Nephron (organoid): ENCODE results near the gene ADPGK.
A peak's percentile ranks its signal among the peaks of the same experiment; 100 is the strongest.

Experiments
- H3K27ac Mint-ChIP-seq, 3 experiments: 2 replicates each; pipeline ENCODE4 v1.8.0; 2020; ENCODE audit warnings: mixed read lengths in 3 of 3, mild to moderate bottlenecking in 2 of 3, moderate library complexity in 1 of 3
- H3K27me3 Mint-ChIP-seq: 2 replicates; pipeline ENCODE4 v1.8.0; 2021; ENCODE audit warnings: low read depth, mild to moderate bottlenecking, moderate library complexity, mixed read lengths
- H3K36me3 Mint-ChIP-seq: 2 replicates; pipeline ENCODE4 v1.8.0; 2020; ENCODE audit warnings: low read depth, mixed read lengths
- H3K4me1 Mint-ChIP-seq: 2 replicates; pipeline ENCODE4 v1.8.0; 2020; ENCODE audit warnings: mixed read lengths
- H3K4me3 Mint-ChIP-seq, 3 experiments: 2 replicates each; pipeline ENCODE4 v1.8.0; 2020; ENCODE audit warnings: mild to moderate bottlenecking in 3 of 3, mixed read lengths in 3 of 3, moderate library complexity in 2 of 3
- H3K9me3 Mint-ChIP-seq: 2 replicates; pipeline ENCODE4 v1.8.0; 2020; ENCODE audit warnings: mixed read lengths
- TF ChIP-seq, protein P1 (sequence below), 3 experiments: fragments of 200-600 bp; sonication (generic); IDR thresholded peaks; one replicate each; pipeline ENCODE4 v1.5.0; 2021; ENCODE audit warnings: antibody characterized with exemption in 3 of 3; ENCODE audit not compliant: unreplicated experiment in 3 of 3

ADPGK gene

DNA sequence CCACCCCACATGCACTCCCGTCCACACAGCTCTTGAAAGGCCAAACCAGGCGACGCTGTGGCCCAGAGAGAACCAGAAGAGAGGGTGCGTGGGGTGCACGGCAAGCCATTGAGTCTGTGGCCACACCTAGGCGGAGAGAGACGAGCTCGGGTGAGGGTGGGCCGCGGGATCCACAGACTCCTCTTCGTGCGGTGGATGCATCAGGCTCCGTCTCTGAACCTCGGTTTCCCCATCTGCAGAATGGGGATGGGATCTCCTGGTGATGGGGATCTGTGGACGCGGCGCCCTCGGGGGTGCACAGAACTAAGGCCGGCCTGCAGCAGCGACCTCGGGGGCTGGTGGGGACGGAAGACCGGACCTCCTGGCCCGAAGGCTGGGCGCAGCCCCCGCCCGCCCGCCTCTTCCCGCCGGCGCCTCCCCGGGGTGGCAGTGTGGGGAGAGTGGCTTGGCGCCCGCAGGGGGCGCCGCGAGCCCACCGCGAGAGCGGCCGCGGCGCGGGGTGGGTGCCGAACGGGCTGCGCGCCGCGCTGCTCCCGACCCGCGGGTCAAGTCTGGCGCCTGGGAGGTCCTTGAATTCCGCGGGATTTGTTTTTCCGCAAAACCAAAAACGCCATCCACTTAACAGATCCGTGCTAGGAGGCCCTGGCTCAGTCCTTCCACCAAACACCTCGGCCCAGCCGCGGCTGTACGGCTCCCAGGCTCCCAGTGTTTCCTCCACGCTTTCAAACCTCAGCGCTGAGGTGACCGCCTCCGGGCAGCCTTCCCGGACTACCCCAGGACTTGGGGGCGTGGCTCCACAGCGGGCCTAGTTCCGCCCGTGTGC is 13.2 kb upstream of the ADPGK start:
- peak overlapping the region; percentile 55 to 66 (median 60) for H3K27ac Mint-ChIP-seq
- peaks cover 9% of the 10 kb centered on the region for H3K27me3 Mint-ChIP-seq
- TF ChIP-seq, protein P1, sequence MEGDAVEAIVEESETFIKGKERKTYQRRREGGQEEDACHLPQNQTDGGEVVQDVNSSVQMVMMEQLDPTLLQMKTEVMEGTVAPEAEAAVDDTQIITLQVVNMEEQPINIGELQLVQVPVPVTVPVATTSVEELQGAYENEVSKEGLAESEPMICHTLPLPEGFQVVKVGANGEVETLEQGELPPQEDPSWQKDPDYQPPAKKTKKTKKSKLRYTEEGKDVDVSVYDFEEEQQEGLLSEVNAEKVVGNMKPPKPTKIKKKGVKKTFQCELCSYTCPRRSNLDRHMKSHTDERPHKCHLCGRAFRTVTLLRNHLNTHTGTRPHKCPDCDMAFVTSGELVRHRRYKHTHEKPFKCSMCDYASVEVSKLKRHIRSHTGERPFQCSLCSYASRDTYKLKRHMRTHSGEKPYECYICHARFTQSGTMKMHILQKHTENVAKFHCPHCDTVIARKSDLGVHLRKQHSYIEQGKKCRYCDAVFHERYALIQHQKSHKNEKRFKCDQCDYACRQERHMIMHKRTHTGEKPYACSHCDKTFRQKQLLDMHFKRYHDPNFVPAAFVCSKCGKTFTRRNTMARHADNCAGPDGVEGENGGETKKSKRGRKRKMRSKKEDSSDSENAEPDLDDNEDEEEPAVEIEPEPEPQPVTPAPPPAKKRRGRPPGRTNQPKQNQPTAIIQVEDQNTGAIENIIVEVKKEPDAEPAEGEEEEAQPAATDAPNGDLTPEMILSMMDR (IDR thresholded peaks at IDR 0.05; ENCODE audit: unreplicated experiment in 3 of 3), result peak; percentile 73 to 80 (median 74)
- H3K4me1 Mint-ChIP-seq, result peaks cover 28% of the 10 kb centered on the region
- peak overlapping the region; percentile 85 to 89 (median 88) for H3K4me3 Mint-ChIP-seq
- no peaks in the 10 kb centered on the region for H3K36me3 Mint-ChIP-seq
- H3K9me3 Mint-ChIP-seq, result no peaks in the 10 kb centered on the region

- peaks cover 23% of the 10 kb centered on the region for H3K4me1 Mint-ChIP-seq
- H3K36me3 Mint-ChIP-seq, result no peaks in the 10 kb centered on the region
- H3K27me3 Mint-ChIP-seq, result peaks cover 9% of the 10 kb centered on the region
- H3K9me3 Mint-ChIP-seq, result no peaks in the 10 kb centered on the region
- peak overlapping the region; percentile 85 to 89 (median 88) for H3K4me3 Mint-ChIP-seq
- H3K27ac Mint-ChIP-seq, result peak overlapping the region; percentile 53 to 66 (median 60)
- TF ChIP-seq, protein P1 (IDR thresholded peaks at IDR 0.05; ENCODE audit: unreplicated experiment in 3 of 3), result no peak
Measured at GRCh38 chr15:72796210-72796514, 12.6 kb upstream of the ADPGK start.

GRCh38 chr15:72793766-72794660 is 10.5 kb upstream of the ADPGK start:
- Mint-ChIP-seq H3K4me1 (peaks cover 11% of the 10 kb centered on the region), H3K27me3 (peaks cover 7% of the 10 kb centered on the region), H3K9me3 (no peaks in the 10 kb centered on the region), H3K4me3 (peak overlapping the region in 1 of 3 experiments; percentile 7), H3K36me3 (no peaks in the 10 kb centered on the region), H3K27ac (peak overlapping the region in 2 of 3 experiments; percentile 2 to 74)
- TF ChIP-seq, protein P1 (IDR thresholded peaks at IDR 0.05; ENCODE audit: unreplicated experiment in 3 of 3), result no peak

GRCh38 chr15:72792431-72792830 is 8.9 kb upstream of the ADPGK start:
- peaks cover 3% of the 10 kb centered on the region for H3K27me3 Mint-ChIP-seq
- TF ChIP-seq, protein P1 (IDR thresholded peaks at IDR 0.05; ENCODE audit: unreplicated experiment in 3 of 3), result no peak
- H3K4me1 Mint-ChIP-seq, result peaks cover 11% of the 10 kb centered on the region
- H3K27ac Mint-ChIP-seq, result no peak overlapping the region
- no peaks in the 10 kb centered on the region for H3K36me3 Mint-ChIP-seq
- H3K4me3 Mint-ChIP-seq, result no peak overlapping the region
- no peaks in the 10 kb centered on the region for H3K9me3 Mint-ChIP-seq

DNA sequence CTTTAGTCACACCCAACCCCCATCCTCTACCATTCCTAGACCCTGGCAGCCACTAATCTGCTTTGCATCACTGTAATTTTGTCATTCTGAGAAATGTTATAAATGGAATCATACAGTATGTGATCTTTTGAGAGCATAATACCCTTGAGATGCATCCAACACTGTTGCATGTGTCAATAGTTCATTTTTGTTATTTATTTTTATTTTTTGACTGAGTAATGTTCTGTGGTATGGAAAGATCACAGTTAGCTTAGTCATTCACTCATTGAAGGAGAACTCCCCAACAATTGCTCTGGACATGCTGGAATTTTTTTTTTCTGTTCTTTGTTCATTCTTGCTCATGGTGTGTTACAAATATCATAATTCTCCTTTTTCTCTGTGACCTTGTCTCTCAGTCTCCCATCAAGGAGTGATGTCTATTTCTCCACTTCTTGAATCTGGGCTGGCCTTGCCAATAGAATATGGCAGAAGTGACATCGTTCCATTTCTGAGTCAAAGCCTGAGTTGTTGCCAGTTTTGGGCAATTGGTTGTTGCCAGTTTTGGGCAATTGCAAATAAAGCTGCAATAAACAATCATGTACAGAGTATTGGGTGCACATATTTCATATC is 6.8 kb upstream of the ADPGK start:
- no peaks in the 10 kb centered on the region for H3K36me3 Mint-ChIP-seq
- H3K4me1 Mint-ChIP-seq, result peaks cover 12% of the 10 kb centered on the region
- H3K9me3 Mint-ChIP-seq, result no peaks in the 10 kb centered on the region
- H3K27me3 Mint-ChIP-seq, result peaks cover 3% of the 10 kb centered on the region
- TF ChIP-seq, protein P1 (IDR thresholded peaks at IDR 0.05; ENCODE audit: unreplicated experiment in 3 of 3), result no peak
- no peak overlapping the region for H3K27ac Mint-ChIP-seq
- no peak overlapping the region for H3K4me3 Mint-ChIP-seq
